IMR-90 (cell line): ENCODE results near the gene CRYBB2. TPM values are rescaled to one million over a fixed set of nuclear protein-coding genes. Genes with fewer than 3 reads are reported as not detected.

Experiments used
- ATAC-seq: fragments of 200-7000 bp; cut with Tn5 transposase; 2 replicates; pipeline ENCODE4 v1.9.1; 2020; ENCODE audit warnings: low read depth, mild to moderate bottlenecking, moderate library complexity
- BruUV-seq: library from RNA; stranded (reverse); fragments of 400-500 nt; replicated peaks from 2 replicates; lab custom pipeline; 2021; lab: Mats Ljungman, UMichigan
- CTCF ChIA-PET: fragments of 300-600 bp; formaldehyde crosslinking; extraction: SDS; loops from one replicate; lab custom pipeline; 2021; ENCODE audit warnings: antibody characterized with exemption; lab: Yijun Ruan, JAX
- POLR2A ChIA-PET: fragments of 300-600 bp; sonication (Branson Sonifier 250); formaldehyde crosslinking; loops from one replicate; lab custom pipeline; 2022; ENCODE audit warnings: antibody characterized with exemption; ENCODE audit not compliant: unreplicated experiment; lab: Charles Lee
- DNase-seq: peaks from one replicate; pipeline ENCODE4 v3.0.0; 2013
- H2AFZ ChIP-seq: replicated peaks from 2 replicates; pipeline ENCODE3; 2013; ENCODE audit warnings: low read length, mild to moderate bottlenecking; ENCODE audit not compliant: poor library complexity
- H2AK5ac ChIP-seq: 2 replicates; pipeline ENCODE4 v1.6.1; 2013; ENCODE audit warnings: low read depth, low read length, inconsistent platforms
- H2AK9ac ChIP-seq: replicated peaks from 2 replicates; pipeline ENCODE3; 2013; ENCODE audit warnings: mild to moderate bottlenecking, low read depth, low read length, moderate library complexity; ENCODE audit not compliant: poor library complexity
- H2BK120ac ChIP-seq: 2 replicates; pipeline ENCODE4 v1.6.1; 2013; ENCODE audit warnings: low read depth, low read length, inconsistent platforms
- H2BK15ac ChIP-seq: 3 replicates; pipeline ENCODE4 v1.6.1; 2013; ENCODE audit warnings: low read depth, low read length, inconsistent platforms
- H2BK20ac ChIP-seq: 2 replicates; pipeline ENCODE4 v1.6.1; 2013; ENCODE audit warnings: low read depth, mild to moderate bottlenecking, inconsistent platforms, low read length, moderate library complexity
- H2BK5ac ChIP-seq: 2 replicates; pipeline ENCODE4 v1.6.1; 2013; ENCODE audit warnings: mild to moderate bottlenecking, low read depth, low read length, inconsistent platforms; ENCODE audit not compliant: poor library complexity, severe bottlenecking
- H3K14ac ChIP-seq: replicated peaks from 2 replicates; pipeline ENCODE4 v1.6.1; 2013; ENCODE audit warnings: low read depth, low read length, inconsistent platforms
- H3K18ac ChIP-seq: 2 replicates; pipeline ENCODE4 v1.6.1; 2013; ENCODE audit warnings: low read depth, low read length, control low read depth
- H3K23ac ChIP-seq: 2 replicates; pipeline ENCODE4 v1.6.1; 2013; ENCODE audit warnings: low read depth, low read length, inconsistent platforms
- H3K27ac ChIP-seq: 2 replicates; pipeline ENCODE4 v1.5.1; 2013; ENCODE audit warnings: mild to moderate bottlenecking, control low read depth, low read length; ENCODE audit not compliant: insufficient read depth
- H3K27me3 ChIP-seq: 2 replicates; pipeline ENCODE4 v1.6.1; 2013; ENCODE audit warnings: low read length; ENCODE audit not compliant: control insufficient read depth, insufficient read depth
- H3K36me3 ChIP-seq: 2 replicates; pipeline ENCODE4 v1.6.1; 2013; ENCODE audit warnings: low read length, mixed read lengths; ENCODE audit not compliant: control insufficient read depth, insufficient read depth
- H3K4ac ChIP-seq: 2 replicates; pipeline ENCODE4 v1.6.1; 2013; ENCODE audit warnings: low read depth, low read length, inconsistent platforms
- H3K4me1 ChIP-seq: 2 replicates; pipeline ENCODE4 v1.6.1; 2013; ENCODE audit warnings: low read length, mixed read lengths; ENCODE audit not compliant: control insufficient read depth, insufficient read depth
- H3K4me2 ChIP-seq: 2 replicates; pipeline ENCODE4 v1.6.1; 2013; ENCODE audit warnings: low read depth, mild to moderate bottlenecking, control low read depth, low read length, moderate library complexity
- H3K4me3 ChIP-seq: 2 replicates; pipeline ENCODE4 v1.5.1; 2013; ENCODE audit warnings: low read depth, mild to moderate bottlenecking, control low read depth, low read length, moderate library complexity; ENCODE audit not compliant: insufficient read depth
- H3K56ac ChIP-seq: 2 replicates; pipeline ENCODE4 v1.6.1; 2013; ENCODE audit warnings: low read length, inconsistent platforms; ENCODE audit not compliant: insufficient read depth; ENCODE audit errors: extremely low read depth
- H3K79me1 ChIP-seq, 2 experiments: 2 replicates each; pipeline ENCODE4 v1.6.1; 2013; ENCODE audit warnings: low read length in 2 of 2, inconsistent platforms in 1 of 2, low read depth in 1 of 2
- H3K9ac ChIP-seq: 2 replicates; pipeline ENCODE4 v1.6.1; 2013; ENCODE audit warnings: low read depth, low read length, control low read depth
- H3K9me1 ChIP-seq: 2 replicates; pipeline ENCODE4 v1.6.1; 2013; ENCODE audit warnings: low read length, inconsistent platforms; ENCODE audit not compliant: insufficient read depth
- H3K9me3 ChIP-seq: 2 replicates; pipeline ENCODE4 v1.6.1; 2013; ENCODE audit warnings: low read length; ENCODE audit not compliant: control insufficient read depth, insufficient read depth
- H4K20me1 ChIP-seq: 2 replicates; pipeline ENCODE4 v1.6.1; 2013; ENCODE audit warnings: low read length, inconsistent platforms; ENCODE audit not compliant: insufficient read depth
- H4K5ac ChIP-seq: 2 replicates; pipeline ENCODE4 v1.6.1; 2013; ENCODE audit warnings: mild to moderate bottlenecking, low read depth, low read length, control low read depth
- H4K8ac ChIP-seq, 2 experiments: 2 replicates each; pipeline ENCODE4 v1.6.1; 2013; ENCODE audit warnings: low read depth in 2 of 2, low read length in 2 of 2, control low read depth in 1 of 2, inconsistent platforms in 1 of 2
- H4K91ac ChIP-seq: 2 replicates; pipeline ENCODE4 v1.6.1; 2013; ENCODE audit warnings: low read depth, low read length, inconsistent platforms; ENCODE audit not compliant: insufficient read depth
- MAZ ChIP-seq: IDR thresholded peaks from 2 replicates; pipeline ENCODE4 v1.6.1; 2012; ENCODE audit warnings: low read depth, mild to moderate bottlenecking, low read length, improper control_type of control experiment, moderate library complexity, borderline replicate concordance
- POLR2A ChIP-seq: IDR thresholded peaks from 2 replicates; pipeline ENCODE4 v1.6.1; 2012; ENCODE audit warnings: mild to moderate bottlenecking, low read depth, low read length
- WGBS, 2 experiments: methylation state at CpG; one replicate each; pipeline versions ENCODE4 v1.1.5 to v1.1.7; 2013; ENCODE audit warnings: missing lambda C conversion rate in 2 of 2; ENCODE audit not compliant: insufficient read length in 1 of 2; ENCODE audit errors: extremely low coverage in 2 of 2; 5-methylcytosine and 5-hydroxymethylcytosine counted together
- dilution Hi-C: fragments of 300-500 bp; cut with HindIII; formaldehyde crosslinking; loops from one replicate; pipeline ENCODE4 v1.14.3; 2018; ENCODE audit warnings: low sequenced_read_pairs; ENCODE audit not compliant: unreplicated experiment
- in situ Hi-C: fragments of 300-500 bp; cut with MboI; formaldehyde crosslinking; loops from 3 replicates; pipeline ENCODE4 v1.14.3; 2019; ENCODE audit warnings: low sequenced_read_pairs, inconsistent platforms, mixed read lengths
- intact Hi-C: fragments of 100-400 bp; cut with micrococcal nuclease; formaldehyde crosslinking; loops from 2 replicates; pipeline ENCODE4 v1.10.0; 2022
- polyA plus RNA-seq, 3 experiments: library from polyadenylated mRNA; depleted of rRNA; stranded (reverse); fragments of >200 nt; gene quantifications; 2 replicates each; pipeline ENCODE4 v1.2.3, GENCODE V29; 2012; ENCODE audit warnings: low replicate concordance in 1 of 3
- total RNA-seq: library from RNA; depleted of rRNA; stranded (reverse); fragments of >200 nt; gene quantifications from 2 replicates; pipeline ENCODE4 v1.2.3, GENCODE V29; 2012

CRYBB2 gene
- total and polyA plus RNA-seq, 2 of the 4 experiments (the other 2 are of a cell fraction), result not detected

DNA sequence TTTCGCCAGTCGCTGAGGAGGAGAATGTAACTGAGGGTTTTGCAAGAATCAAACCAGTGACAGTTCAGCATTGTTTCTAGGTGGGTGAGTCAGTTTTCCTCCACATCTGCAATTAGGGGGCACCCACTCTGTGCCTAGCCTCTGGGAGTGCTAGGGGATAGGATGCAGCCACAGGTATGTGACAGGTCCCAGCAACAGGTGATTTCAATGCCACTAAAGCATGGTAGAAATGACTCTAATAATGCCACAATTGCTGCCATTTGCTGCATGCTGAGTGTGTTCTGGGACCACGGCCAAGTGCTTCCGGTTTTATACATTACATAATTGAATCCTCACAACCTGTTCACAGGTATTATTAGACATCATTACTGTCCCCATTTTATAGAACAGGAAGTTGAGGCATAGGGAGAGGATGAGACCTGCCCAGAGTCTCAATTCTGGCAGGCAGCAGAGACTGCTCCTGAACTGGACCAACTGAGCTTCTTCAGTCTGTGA is 556 bp downstream of the CRYBB2 start:
- H3K4me3 ChIP-seq, result no peak overlapping the region
- H2AK9ac ChIP-seq, result no peak overlapping the region
- in situ Hi-C loops, result no loop called here
- no peak overlapping the region for H3K18ac ChIP-seq
- no peaks in the 10 kb centered on the region for H3K9me1 ChIP-seq
- H3K9ac ChIP-seq, result no peak overlapping the region
- no peak overlapping the region for H2BK120ac ChIP-seq
- dilution Hi-C loops, result no loop called here
- no peak overlapping the region for H3K4ac ChIP-seq
- intact Hi-C loops, result no loop called here
- ATAC-seq (no peak), DNase-seq (no peak)
- no peak overlapping the region for H2AFZ ChIP-seq
- CTCF ChIA-PET, result no interaction called here
- H3K14ac ChIP-seq, result no peak overlapping the region
- no peaks in the 10 kb centered on the region for H3K79me1 ChIP-seq
- no peak overlapping the region for H3K23ac ChIP-seq
- no peak overlapping the region for H4K91ac ChIP-seq
- H2BK15ac ChIP-seq, result no peak overlapping the region
- H3K9me3 ChIP-seq, result no peaks in the 10 kb centered on the region
- no peak overlapping the region for H2AK5ac ChIP-seq
- H3K4me1 ChIP-seq, result no peaks in the 10 kb centered on the region
- H3K56ac ChIP-seq, result no peak overlapping the region
- no peaks in the 10 kb centered on the region; the same call in 1 of the 2 replicates for H3K27me3 ChIP-seq
- H4K5ac ChIP-seq, result no peak overlapping the region
- no peak overlapping the region for H4K8ac ChIP-seq
- H3K27ac ChIP-seq, result no peak overlapping the region
- BruUV-seq, result no TSS peak
- POLR2A ChIA-PET, result no interaction called here
- TF ChIP-seq MAZ (no peak), POLR2A (no peak)
- WGBS, 2 experiments, result no CpG with 5 or more reads among the region's 4 CpGs
- H4K20me1 ChIP-seq, result no peaks in the 10 kb centered on the region
- no peak overlapping the region for H3K4me2 ChIP-seq
- H3K36me3 ChIP-seq, result no peaks in the 10 kb centered on the region
- H2BK5ac ChIP-seq, result no peak overlapping the region
- no peak overlapping the region for H2BK20ac ChIP-seq
